Neural progenitor cell (in vitro differentiated cells): ENCODE data around the gene AFF4. TPM values are rescaled to one million over a fixed set of nuclear protein-coding genes. Genes with fewer than 3 reads are reported as not detected.
A peak's percentile ranks its signal among the peaks of the same experiment; 100 is the strongest.

Experiments used
- DNase-seq: peaks from one replicate; pipeline ENCODE4 v3.0.0-alpha.2; 2016; ENCODE audit warnings: low spot score
- H2AFZ ChIP-seq: fragments of 200-600 bp; sonication (generic); replicated peaks from 2 replicates; pipeline ENCODE4 v1.6.1; 2016; ENCODE audit warnings: antibody characterized with exemption
- H3F3A ChIP-seq: fragments of 200-600 bp; sonication (generic); 2 replicates; pipeline ENCODE4 v1.6.1; 2016; ENCODE audit warnings: antibody characterized with exemption, low read depth
- H3K27ac ChIP-seq: fragments of 200-600 bp; sonication (generic); 2 replicates; pipeline ENCODE4 v1.5.1; 2016; ENCODE audit warnings: mild to moderate bottlenecking
- H3K27me3 ChIP-seq: fragments of 200-600 bp; sonication (generic); 2 replicates; pipeline ENCODE4 v1.6.1; 2016; ENCODE audit warnings: mild to moderate bottlenecking, moderate library complexity
- H3K36me3 ChIP-seq: fragments of 200-600 bp; sonication (generic); 2 replicates; pipeline ENCODE4 v1.5.1; 2016
- H3K4me1 ChIP-seq: fragments of 200-600 bp; sonication (generic); 2 replicates; pipeline ENCODE4 v1.6.1; 2016; ENCODE audit warnings: mixed run types
- H3K4me2 ChIP-seq: fragments of 200-600 bp; sonication (generic); 2 replicates; pipeline ENCODE4 v1.6.1; 2016
- H3K4me3 ChIP-seq: fragments of 200-600 bp; sonication (generic); 2 replicates; pipeline ENCODE4 v1.5.1; 2016
- H3K79me2 ChIP-seq: fragments of 200-600 bp; sonication (generic); 2 replicates; pipeline ENCODE4 v1.6.1; 2016; ENCODE audit warnings: low read depth
- H3K9ac ChIP-seq: fragments of 200-600 bp; sonication (generic); 2 replicates; pipeline ENCODE4 v1.6.1; 2016
- H3K9me3 ChIP-seq: fragments of 200-600 bp; sonication (generic); 2 replicates; pipeline ENCODE4 v1.5.1; 2016; ENCODE audit warnings: low read depth
- H4K20me1 ChIP-seq: fragments of 200-600 bp; sonication (generic); 2 replicates; pipeline ENCODE4 v1.6.1; 2016; ENCODE audit warnings: low read depth
- H3K27ac Mint-ChIP-seq: 3 replicates; pipeline ENCODE4 v1.8.0; 2021; ENCODE audit warnings: mixed read lengths
- H3K27me3 Mint-ChIP-seq: 2 replicates; pipeline ENCODE4 v1.8.0; 2022; ENCODE audit warnings: low read depth, mild to moderate bottlenecking, inconsistent platforms, moderate library complexity, mixed read lengths; ENCODE audit not compliant: insufficient read depth
- H3K36me3 Mint-ChIP-seq: 3 replicates; pipeline ENCODE4 v1.8.0; 2021; ENCODE audit warnings: mixed read lengths
- H3K4me1 Mint-ChIP-seq: 3 replicates; pipeline ENCODE4 v1.8.0; 2021; ENCODE audit warnings: mixed read lengths
- H3K4me3 Mint-ChIP-seq: 3 replicates; pipeline ENCODE4 v1.8.0; 2021; ENCODE audit warnings: mild to moderate bottlenecking, moderate library complexity, mixed read lengths
- H3K9me3 Mint-ChIP-seq: 3 replicates; pipeline ENCODE4 v1.8.0; 2020; ENCODE audit warnings: mixed read lengths
- EZH2 ChIP-seq: fragments of 200-600 bp; sonication (generic); IDR thresholded peaks from 2 replicates; pipeline ENCODE4 v1.6.1; 2017; ENCODE audit warnings: antibody characterized with exemption, mild to moderate bottlenecking, moderate library complexity
- EZH2phosphoT487 ChIP-seq: fragments of 200-600 bp; sonication (generic); IDR thresholded peaks from 2 replicates; pipeline ENCODE4 v1.6.1; 2017; ENCODE audit warnings: antibody characterized with exemption
- total RNA-seq: library from RNA; depleted of rRNA; stranded (reverse); fragments of >200 nt; gene quantifications from 2 replicates; pipeline ENCODE4 v1.2.3, GENCODE V29; 2015; ENCODE audit warnings: low replicate concordance
- TF ChIP-seq, protein P1 (sequence below): fragments of 200-600 bp; sonication (generic); IDR thresholded peaks from 2 replicates; pipeline ENCODE4 v1.5.1; 2017; ENCODE audit warnings: antibody characterized with exemption, mild to moderate bottlenecking

AFF4 gene
- total RNA-seq, 1 donor from 2014 or later: 63.6 TPM

DNA sequence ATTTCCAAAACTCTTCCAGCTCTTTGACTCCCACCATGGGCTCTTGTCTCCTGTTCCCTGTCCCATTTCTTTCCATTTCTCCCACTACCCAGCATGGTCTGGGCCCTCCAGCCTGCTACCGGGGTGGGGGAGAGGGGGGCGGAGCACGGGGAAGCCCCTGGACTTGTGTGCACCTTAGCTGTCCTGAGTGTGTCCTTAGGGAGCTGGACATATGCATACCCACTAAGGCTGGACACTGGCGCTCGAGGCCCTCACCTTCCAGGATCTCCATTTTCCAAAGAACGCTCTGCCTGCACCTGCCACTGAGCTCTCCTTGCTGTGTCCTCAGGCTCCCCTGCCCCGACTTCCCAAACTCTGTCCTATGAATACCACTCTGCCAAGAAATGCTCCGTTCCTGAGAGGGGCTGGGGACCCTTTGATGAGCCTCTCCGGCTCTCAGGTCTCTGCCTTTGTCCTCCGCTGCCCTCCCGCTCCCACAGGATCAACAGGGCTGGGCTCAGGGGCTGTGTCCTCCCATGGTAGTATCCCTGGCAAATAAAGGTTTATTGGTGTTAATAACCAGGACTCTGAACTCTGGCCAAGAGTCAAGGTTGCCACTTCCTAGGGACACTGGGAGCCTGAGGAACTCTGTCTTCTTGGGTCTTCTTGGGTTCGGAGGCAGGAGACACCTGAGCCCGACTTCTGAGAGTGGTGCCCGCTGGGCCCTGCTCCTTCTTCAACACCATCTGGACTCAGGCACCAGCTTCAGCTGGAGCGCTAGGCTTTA is 132.2 kb downstream of the AFF4 start:
- peak overlapping the region; percentile 83 for H3K4me3 Mint-ChIP-seq
- H3K9me3 Mint-ChIP-seq: peaks cover 2% of the 10 kb centered on the region
- Histone ChIP-seq H3K9ac (no peak overlapping the region), H4K20me1 (no peaks in the 10 kb centered on the region), H2AFZ (peak overlapping the region; percentile 99), H3K27me3 (peaks cover 79% of the 10 kb centered on the region), H3K9me3 (no peaks in the 10 kb centered on the region), H3K36me3 (no peaks in the 10 kb centered on the region), H3K27ac (no peak overlapping the region), H3K4me3 (peak overlapping the region; percentile 66), H3K4me2 (peak overlapping the region; percentile 88), H3K4me1 (no peaks in the 10 kb centered on the region), H3K79me2 (no peaks in the 10 kb centered on the region), H3F3A (peaks cover 3% of the 10 kb centered on the region)
- H3K36me3 Mint-ChIP-seq: peaks cover 3% of the 10 kb centered on the region
- peaks cover 30% of the 10 kb centered on the region for H3K27me3 Mint-ChIP-seq
- TF ChIP-seq EZH2 (no peak), EZH2phosphoT487 (no peak)
- TF ChIP-seq, protein P1, sequence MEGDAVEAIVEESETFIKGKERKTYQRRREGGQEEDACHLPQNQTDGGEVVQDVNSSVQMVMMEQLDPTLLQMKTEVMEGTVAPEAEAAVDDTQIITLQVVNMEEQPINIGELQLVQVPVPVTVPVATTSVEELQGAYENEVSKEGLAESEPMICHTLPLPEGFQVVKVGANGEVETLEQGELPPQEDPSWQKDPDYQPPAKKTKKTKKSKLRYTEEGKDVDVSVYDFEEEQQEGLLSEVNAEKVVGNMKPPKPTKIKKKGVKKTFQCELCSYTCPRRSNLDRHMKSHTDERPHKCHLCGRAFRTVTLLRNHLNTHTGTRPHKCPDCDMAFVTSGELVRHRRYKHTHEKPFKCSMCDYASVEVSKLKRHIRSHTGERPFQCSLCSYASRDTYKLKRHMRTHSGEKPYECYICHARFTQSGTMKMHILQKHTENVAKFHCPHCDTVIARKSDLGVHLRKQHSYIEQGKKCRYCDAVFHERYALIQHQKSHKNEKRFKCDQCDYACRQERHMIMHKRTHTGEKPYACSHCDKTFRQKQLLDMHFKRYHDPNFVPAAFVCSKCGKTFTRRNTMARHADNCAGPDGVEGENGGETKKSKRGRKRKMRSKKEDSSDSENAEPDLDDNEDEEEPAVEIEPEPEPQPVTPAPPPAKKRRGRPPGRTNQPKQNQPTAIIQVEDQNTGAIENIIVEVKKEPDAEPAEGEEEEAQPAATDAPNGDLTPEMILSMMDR: no peak
- H3K4me1 Mint-ChIP-seq: peaks cover 5% of the 10 kb centered on the region
- peak overlapping the region; percentile 69 for H3K27ac Mint-ChIP-seq
- DNase-seq: no peak

DNA sequence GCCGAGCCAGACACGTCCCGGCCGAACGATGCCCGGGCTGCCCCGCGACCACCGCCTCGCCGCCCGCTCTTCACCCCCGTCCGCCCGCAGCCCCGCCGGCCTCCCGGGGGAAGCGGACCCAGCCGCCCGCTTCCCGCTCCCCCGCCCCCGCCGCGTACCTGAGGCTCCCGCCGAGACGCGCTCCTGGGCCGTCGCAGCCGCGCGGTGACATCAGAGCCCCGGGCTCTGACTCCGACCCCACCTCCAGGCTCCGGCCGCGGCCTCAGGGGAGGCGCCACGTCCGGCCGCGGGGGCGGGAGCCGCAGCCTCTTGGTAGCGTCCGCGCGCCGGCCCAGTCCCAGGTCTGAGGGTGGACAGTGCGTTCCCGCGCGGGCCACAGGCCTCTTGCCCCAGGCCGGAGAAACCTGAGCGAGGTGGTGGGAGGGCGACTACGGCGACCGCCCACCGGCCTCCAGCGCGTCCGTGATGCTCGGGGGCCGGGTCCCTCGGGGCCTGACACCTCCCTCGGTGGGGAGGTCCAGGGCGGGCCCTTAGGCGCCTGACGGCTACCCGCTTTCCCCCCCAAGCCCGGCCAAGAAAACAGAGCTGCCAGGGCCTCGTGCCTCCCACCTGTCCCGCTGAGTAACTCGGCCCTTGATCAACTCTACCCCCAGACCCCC is 132.9 kb downstream of the AFF4 start, which contains the start of gene SHROOM1:
SHROOM1 (minus strand) TSS at position 212 of the 659 bp plus-strand sequence. CDS start 4,507 bp downstream, outside the sequence.
- Histone ChIP-seq H3K9me3 (no peaks in the 10 kb centered on the region), H3K27ac (no peak within 1 kb of the TSS), H2AFZ (peak within 1 kb of the TSS; percentile 99), H3F3A (peaks cover 3% of the 10 kb centered on the region), H3K27me3 (peaks cover 86% of the 10 kb centered on the region), H3K4me3 (peak within 1 kb of the TSS; percentile 66), H4K20me1 (no peaks in the 10 kb centered on the region), H3K9ac (no peak within 1 kb of the TSS), H3K4me1 (no peaks in the 10 kb centered on the region), H3K36me3 (no peaks in the 10 kb centered on the region), H3K4me2 (peak within 1 kb of the TSS; percentile 88), H3K79me2 (no peaks in the 10 kb centered on the region)
- TF ChIP-seq EZH2: peak; percentile 75
- TF ChIP-seq, protein P1: no peak
- TF ChIP-seq EZH2phosphoT487: peak; percentile 56
- Mint-ChIP-seq H3K36me3 (peaks cover 3% of the 10 kb centered on the region), H3K4me1 (peaks cover 5% of the 10 kb centered on the region), H3K27me3 (peaks cover 33% of the 10 kb centered on the region), H3K4me3 (peak within 1 kb of the TSS; percentile 85), H3K27ac (peak within 1 kb of the TSS; percentile 69), H3K9me3 (peaks cover 2% of the 10 kb centered on the region)
- DNase-seq: peak; percentile 76

DNA sequence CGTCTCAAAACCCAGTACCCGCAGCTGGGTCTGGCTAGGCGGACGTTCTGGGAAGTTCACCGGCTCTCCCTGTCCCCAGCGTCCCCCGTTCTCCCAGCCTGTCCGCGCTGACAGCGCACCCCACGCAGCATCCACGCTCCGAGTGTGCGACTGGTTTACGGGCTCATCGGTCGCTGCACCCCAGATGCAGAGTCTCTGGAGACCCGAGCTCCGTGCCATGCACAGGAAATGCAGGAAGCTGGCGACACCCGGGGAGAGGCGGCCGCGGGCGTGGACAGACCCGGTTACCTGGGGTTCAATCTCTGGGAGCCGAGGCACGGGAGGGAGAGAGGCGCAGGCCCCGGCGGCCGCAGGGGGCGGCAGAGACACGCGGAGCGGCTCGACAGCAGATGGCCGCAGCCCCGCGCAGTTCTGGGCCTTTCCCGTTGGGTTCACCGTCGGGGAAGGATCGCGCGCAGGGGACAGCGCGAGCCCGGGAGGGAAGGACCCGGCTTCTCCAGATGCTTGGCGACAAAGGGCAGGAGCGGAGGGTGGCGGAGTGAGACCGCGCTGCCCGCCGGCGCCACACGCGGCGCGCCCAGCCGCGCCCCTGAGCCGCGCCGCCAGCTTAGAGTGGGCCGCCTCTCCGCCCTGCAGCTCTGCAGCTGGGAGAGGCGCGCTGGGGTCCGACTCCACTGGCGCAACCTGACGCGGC is 133.5 kb downstream of the AFF4 start:
- Histone ChIP-seq H3K27me3 (peaks cover 93% of the 10 kb centered on the region), H2AFZ (peak overlapping the region; percentile 99), H3K4me3 (peak overlapping the region; percentile 66), H3K4me1 (no peaks in the 10 kb centered on the region), H3K27ac (no peak overlapping the region), H3K79me2 (no peaks in the 10 kb centered on the region), H3K9ac (no peak overlapping the region), H3K4me2 (peak overlapping the region; percentile 88), H3F3A (peaks cover 3% of the 10 kb centered on the region), H3K36me3 (no peaks in the 10 kb centered on the region), H3K9me3 (no peaks in the 10 kb centered on the region), H4K20me1 (no peaks in the 10 kb centered on the region)
- Mint-ChIP-seq H3K4me1 (peaks cover 5% of the 10 kb centered on the region), H3K36me3 (peaks cover 3% of the 10 kb centered on the region), H3K9me3 (peaks cover 2% of the 10 kb centered on the region), H3K4me3 (peak overlapping the region; percentile 85), H3K27ac (no peak overlapping the region), H3K27me3 (peaks cover 36% of the 10 kb centered on the region)
- DNase-seq: peak; percentile 88
- TF ChIP-seq EZH2 (peak; percentile 68), EZH2phosphoT487 (no peak)
- TF ChIP-seq, protein P1: peak; percentile 70
